HL-60 (cell line): ENCODE measurements around the gene TXNDC9.

Source experiments
- POLR2AphosphoS5 ChIP-seq: IDR thresholded peaks from 2 replicates; pipeline ENCODE4 v1.6.1; 2012; ENCODE audit warnings: low read depth
- TF ChIP-seq, protein P1 (sequence below): IDR thresholded peaks from one replicate; pipeline ENCODE4 v1.5.1; 2011; ENCODE audit warnings: low read length, control low read depth, inconsistent platforms; ENCODE audit not compliant: insufficient read depth

GRCh38 chr2:99342536-99342935 is 6.4 kb upstream of the TXNDC9 start:
- TF ChIP-seq, protein P1, sequence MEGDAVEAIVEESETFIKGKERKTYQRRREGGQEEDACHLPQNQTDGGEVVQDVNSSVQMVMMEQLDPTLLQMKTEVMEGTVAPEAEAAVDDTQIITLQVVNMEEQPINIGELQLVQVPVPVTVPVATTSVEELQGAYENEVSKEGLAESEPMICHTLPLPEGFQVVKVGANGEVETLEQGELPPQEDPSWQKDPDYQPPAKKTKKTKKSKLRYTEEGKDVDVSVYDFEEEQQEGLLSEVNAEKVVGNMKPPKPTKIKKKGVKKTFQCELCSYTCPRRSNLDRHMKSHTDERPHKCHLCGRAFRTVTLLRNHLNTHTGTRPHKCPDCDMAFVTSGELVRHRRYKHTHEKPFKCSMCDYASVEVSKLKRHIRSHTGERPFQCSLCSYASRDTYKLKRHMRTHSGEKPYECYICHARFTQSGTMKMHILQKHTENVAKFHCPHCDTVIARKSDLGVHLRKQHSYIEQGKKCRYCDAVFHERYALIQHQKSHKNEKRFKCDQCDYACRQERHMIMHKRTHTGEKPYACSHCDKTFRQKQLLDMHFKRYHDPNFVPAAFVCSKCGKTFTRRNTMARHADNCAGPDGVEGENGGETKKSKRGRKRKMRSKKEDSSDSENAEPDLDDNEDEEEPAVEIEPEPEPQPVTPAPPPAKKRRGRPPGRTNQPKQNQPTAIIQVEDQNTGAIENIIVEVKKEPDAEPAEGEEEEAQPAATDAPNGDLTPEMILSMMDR, result no peak
- TF ChIP-seq POLR2AphosphoS5, result no peak
